ENCODE results near the gene PSG6. TPM values are rescaled to one million over a fixed set of nuclear protein-coding genes. Genes with fewer than 3 reads are reported as not detected.
"Not testable (repeated sequence)": the region's sequence is repeated elsewhere in the genome, so short reads cannot be mapped to it uniquely, and the experiment has no call there.

Gene PSG6
- total RNA-seq, 1 donor from 2014 or later = not detected

- ATAC-seq (ENCODE audit: poor library complexity); DNase-seq; intact Hi-C loops (cut with DNase I): not testable (repeated sequence)
Measured at GRCh38 chr19:42916931-42917330, 763 bp downstream of the PSG6 start.

- ATAC-seq (ENCODE audit: poor library complexity); intact Hi-C loops (cut with DNase I); DNase-seq: not testable (repeated sequence)
Measured at GRCh38 chr19:42913516-42913915, 4.2 kb downstream of the PSG6 start.

- intact Hi-C loops (cut with DNase I); ATAC-seq (ENCODE audit: poor library complexity); DNase-seq: not testable (repeated sequence)
Measured at GRCh38 chr19:42912941-42913340, 4.8 kb downstream of the PSG6 start.

DNA sequence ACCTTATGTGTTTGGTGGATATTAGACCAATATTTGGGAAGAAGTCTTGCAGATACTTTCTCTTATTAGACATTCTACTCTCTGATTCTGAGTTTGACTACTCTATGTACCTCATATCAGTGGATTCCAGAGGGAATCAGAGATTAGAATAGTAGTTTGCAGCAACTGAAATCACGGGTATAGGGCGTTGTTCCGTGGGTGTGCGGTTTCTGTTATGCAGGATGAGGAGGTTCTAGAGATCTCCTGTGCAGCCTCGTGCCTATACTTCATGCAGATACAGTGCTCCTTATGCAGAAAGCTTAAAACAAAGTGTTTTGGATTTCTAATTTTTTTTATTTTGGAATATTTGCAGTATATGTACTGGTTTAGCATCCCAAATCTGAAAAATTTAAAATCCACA lies 6.0 kb downstream of the PSG6 start:
- ATAC-seq (ENCODE audit: poor library complexity); intact Hi-C loops (cut with DNase I); DNase-seq: not testable (repeated sequence)

GRCh38 chr19:42906162-42906561 lies 11.5 kb downstream of the PSG6 start:
- intact Hi-C loops (cut with DNase I); ATAC-seq (ENCODE audit: poor library complexity); DNase-seq: not testable (repeated sequence)

- intact Hi-C loops (cut with DNase I); DNase-seq; ATAC-seq (ENCODE audit: poor library complexity): not testable (repeated sequence)
Measured at GRCh38 chr19:42900561-42900960, 17.1 kb downstream of the PSG6 start.

DNA sequence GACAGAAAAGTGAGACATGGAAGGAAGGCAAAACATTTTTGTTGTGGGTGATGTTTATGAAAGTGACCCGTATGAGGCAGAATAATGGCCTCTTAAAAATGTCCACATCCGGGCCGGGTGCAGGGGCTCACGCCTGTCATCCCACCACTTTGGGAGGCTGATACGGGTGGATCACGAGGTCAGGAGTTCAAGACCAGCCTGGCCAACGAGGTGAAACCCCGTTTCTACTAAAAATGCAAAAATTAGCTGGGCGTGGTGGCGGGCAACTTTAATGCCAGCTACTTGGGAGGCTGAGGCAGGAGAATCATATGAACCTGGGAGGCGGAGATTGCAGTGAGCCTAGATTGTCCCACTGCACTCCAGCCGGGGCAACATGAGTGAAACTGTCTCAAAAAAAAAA lies 18.0 kb downstream of the PSG6 start:
- intact Hi-C loops (cut with DNase I); DNase-seq; ATAC-seq (ENCODE audit: poor library complexity): not testable (repeated sequence)

GRCh38 chr19:42899110-42899509 lies 18.6 kb downstream of the PSG6 start:
- ATAC-seq (ENCODE audit: poor library complexity); DNase-seq; intact Hi-C loops (cut with DNase I): not testable (repeated sequence)

- DNase-seq; intact Hi-C loops (cut with DNase I); ATAC-seq (ENCODE audit: poor library complexity): not testable (repeated sequence)
Measured at GRCh38 chr19:42898656-42899055, 19.0 kb downstream of the PSG6 start.

DNA sequence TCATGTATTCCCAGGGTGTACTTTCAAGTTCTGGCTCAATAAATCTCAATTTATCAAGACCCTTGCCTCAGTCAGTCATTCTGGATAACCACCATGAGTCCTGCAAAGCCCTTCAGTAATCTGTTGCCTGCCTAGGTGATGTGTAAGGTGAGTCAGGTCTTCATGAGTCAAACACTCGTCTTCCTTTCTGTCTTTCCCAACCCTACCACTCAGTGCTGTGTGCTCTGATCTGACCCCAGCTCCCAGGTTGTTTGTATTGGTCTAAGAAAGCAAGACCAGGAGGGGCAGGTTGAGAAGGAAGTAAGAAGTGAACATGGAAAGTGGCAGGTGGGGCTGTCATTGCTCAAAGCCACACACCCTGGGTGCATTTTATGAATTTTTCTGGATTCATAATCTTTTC lies 20.0 kb downstream of the PSG6 start:
- ATAC-seq (ENCODE audit: poor library complexity); DNase-seq; intact Hi-C loops (cut with DNase I): not testable (repeated sequence)

DNA sequence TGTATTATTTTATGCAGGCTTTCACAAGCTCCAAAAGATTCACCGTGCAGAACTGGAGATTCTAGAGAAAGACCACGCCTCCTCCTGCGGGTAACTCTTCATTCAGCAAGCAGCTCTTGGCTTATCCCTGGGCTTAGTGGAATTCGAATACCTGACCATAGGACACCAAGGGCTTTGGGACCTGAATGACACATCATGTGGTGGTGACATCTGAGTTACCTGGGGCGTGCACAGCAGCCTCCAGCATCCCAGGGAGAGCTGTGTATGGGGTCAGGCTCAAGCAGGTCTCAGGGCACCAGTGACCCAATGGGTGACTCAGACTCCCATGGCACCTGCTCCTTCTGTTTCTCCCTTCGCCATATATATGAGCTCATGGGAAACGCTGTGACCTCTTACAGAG lies 27.2 kb downstream of the PSG6 start:
- intact Hi-C loops (cut with DNase I); DNase-seq; ATAC-seq (ENCODE audit: poor library complexity): not testable (repeated sequence)

- ATAC-seq (ENCODE audit: poor library complexity); intact Hi-C loops (cut with DNase I); DNase-seq: not testable (repeated sequence)
Measured at GRCh38 chr19:42887876-42888445, 29.7 kb downstream of the PSG6 start.

- intact Hi-C loops (cut with DNase I); ATAC-seq (ENCODE audit: poor library complexity); DNase-seq: not testable (repeated sequence)
Measured at GRCh38 chr19:42882730-42883129, 35.0 kb downstream of the PSG6 start.

DNA sequence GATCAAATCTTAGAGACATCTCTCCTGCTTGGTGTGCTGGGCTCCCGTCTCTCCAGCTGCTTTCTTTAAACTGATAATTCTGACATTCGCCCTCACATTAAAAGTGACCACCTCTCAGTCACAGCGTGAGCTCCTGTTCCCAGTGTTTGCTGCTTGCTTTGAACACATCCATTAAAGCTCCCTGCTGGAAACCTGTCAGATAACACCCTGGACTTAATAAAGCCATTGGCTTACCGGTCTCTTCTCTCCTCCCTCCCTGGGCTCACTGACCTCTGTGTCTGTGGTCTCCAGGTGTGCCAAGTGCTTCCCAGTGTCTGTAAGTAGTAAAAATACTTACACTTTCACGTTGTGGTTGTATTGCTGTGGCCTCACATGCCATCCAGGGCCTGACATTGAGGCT lies 35.7 kb downstream of the PSG6 start:
- intact Hi-C loops (cut with DNase I); DNase-seq; ATAC-seq (ENCODE audit: poor library complexity): not testable (repeated sequence)

DNA sequence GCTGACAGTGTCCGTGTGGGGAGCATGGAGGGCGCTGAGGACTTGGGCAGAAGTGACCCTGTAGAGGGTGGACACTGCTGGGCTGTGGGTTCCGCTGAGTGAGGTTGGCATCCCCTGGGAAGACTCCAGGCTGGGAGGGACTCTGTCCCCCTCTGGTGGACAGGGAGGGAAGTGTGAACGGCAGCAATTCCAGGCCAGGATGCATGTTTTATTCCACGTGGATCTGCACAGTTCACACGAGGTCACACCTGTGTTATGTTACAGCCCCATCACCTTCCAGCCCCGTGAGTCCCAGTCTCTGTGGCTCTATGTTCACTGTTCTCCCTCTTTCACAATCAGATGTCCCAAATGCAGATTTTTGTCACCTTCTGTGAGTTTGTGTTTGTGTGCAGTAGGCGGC lies 36.4 kb downstream of the PSG6 start:
- intact Hi-C loops (cut with DNase I); DNase-seq; ATAC-seq (ENCODE audit: poor library complexity): not testable (repeated sequence)

GRCh38 chr19:42880621-42881020 lies 37.1 kb downstream of the PSG6 start:
- DNase-seq; ATAC-seq (ENCODE audit: poor library complexity); intact Hi-C loops (cut with DNase I): not testable (repeated sequence)

- no peak for ATAC-seq (ENCODE audit: poor library complexity)
- DNase-seq = no peak
- intact Hi-C loops (cut with DNase I) = no loop called here
Measured at GRCh38 chr19:42879613-42880012, 38.1 kb downstream of the PSG6 start, which contains the start of gene PSG1. PSG1 (minus strand) TSS chr19:42879713; CDS start chr19:42879581, 132 bp downstream.

DNA sequence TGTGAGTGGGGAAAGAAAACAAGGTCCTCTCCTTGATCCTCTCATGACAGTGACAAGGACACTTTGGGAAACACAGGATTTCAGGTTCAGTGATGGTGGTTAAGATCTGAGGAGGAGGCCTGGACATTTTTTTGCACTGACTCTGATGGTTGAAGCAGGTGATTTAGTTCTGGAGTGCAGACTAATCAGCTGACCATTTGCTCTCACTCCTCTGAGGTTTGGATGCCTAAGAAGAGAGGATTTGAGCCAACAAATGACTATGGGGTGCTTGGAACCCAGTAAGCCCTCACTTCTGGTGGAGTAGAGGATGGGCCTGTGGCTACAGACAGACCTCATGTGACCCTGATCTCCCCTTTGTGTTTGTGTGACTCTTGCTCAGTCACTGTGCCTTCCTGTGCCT lies 41.1 kb downstream of the PSG6 start:
- ATAC-seq (ENCODE audit: poor library complexity); DNase-seq; intact Hi-C loops (cut with DNase I): not testable (repeated sequence)

GRCh38 chr19:42875881-42876280 lies 41.8 kb downstream of the PSG6 start:
- DNase-seq; intact Hi-C loops (cut with DNase I); ATAC-seq (ENCODE audit: poor library complexity): not testable (repeated sequence)
